Trophoblast cell (in vitro differentiated cells and primary cell): ENCODE measurements around the gene PTGFRN.

Source experiments
- DNase-seq, 2 donors: peaks; one replicate each; pipeline ENCODE4 v3.0.0-alpha.2; 2016
- H2AFZ ChIP-seq: 2 replicates; pipeline ENCODE4 v1.6.1; 2013; ENCODE audit warnings: low read length, moderate library complexity, mild to moderate bottlenecking; ENCODE audit not compliant: insufficient read depth, poor library complexity
- H2AK5ac ChIP-seq: 2 replicates; pipeline ENCODE4 v1.6.1; 2013; ENCODE audit warnings: mild to moderate bottlenecking, low read length
- H2BK120ac ChIP-seq: 2 replicates; pipeline ENCODE4 v1.6.1; 2013; ENCODE audit warnings: low read length, mild to moderate bottlenecking, moderate library complexity; ENCODE audit not compliant: insufficient read depth, poor library complexity
- H2BK12ac ChIP-seq: 2 replicates; pipeline ENCODE4 v1.6.1; 2013; ENCODE audit warnings: mild to moderate bottlenecking, low read length, moderate library complexity
- H2BK5ac ChIP-seq: 2 replicates; pipeline ENCODE4 v1.6.1; 2013; ENCODE audit warnings: low read length, low read depth, moderate library complexity, mild to moderate bottlenecking; ENCODE audit not compliant: poor library complexity
- H3K14ac ChIP-seq: 2 replicates; pipeline ENCODE4 v1.6.1; 2013; ENCODE audit warnings: mild to moderate bottlenecking, low read length
- H3K18ac ChIP-seq: 2 replicates; pipeline ENCODE4 v1.6.1; 2013; ENCODE audit warnings: mild to moderate bottlenecking, low read length
- H3K23ac ChIP-seq: 2 replicates; pipeline ENCODE4 v1.6.1; 2013; ENCODE audit warnings: low read length
- H3K27ac ChIP-seq: 2 replicates; pipeline ENCODE4 v1.5.1; 2013; ENCODE audit warnings: low read depth, mild to moderate bottlenecking, inconsistent platforms, low read length, moderate library complexity
- H3K27me3 ChIP-seq: 2 replicates; pipeline ENCODE4 v1.6.1; 2013; ENCODE audit warnings: inconsistent platforms, mild to moderate bottlenecking, low read length, moderate library complexity; ENCODE audit not compliant: insufficient read depth
- H3K36me3 ChIP-seq, 2 experiments: 1 replicate in 1 of 2; 2 replicates in 1 of 2; pipeline ENCODE4 v1.6.1; 2013; ENCODE audit warnings: low read length in 2 of 2, mild to moderate bottlenecking in 2 of 2, moderate library complexity in 1 of 2; ENCODE audit not compliant: insufficient read depth in 2 of 2, control insufficient read depth in 1 of 2
- H3K4ac ChIP-seq: 2 replicates; pipeline ENCODE4 v1.6.1; 2013; ENCODE audit warnings: low read depth, mild to moderate bottlenecking, low read length, moderate library complexity
- H3K4me1 ChIP-seq, 2 experiments: 1 replicate in 1 of 2; 2 replicates in 1 of 2; pipeline ENCODE4 v1.6.1; 2013; ENCODE audit warnings: low read length in 2 of 2, mild to moderate bottlenecking in 2 of 2, moderate library complexity in 1 of 2; ENCODE audit not compliant: insufficient read depth in 2 of 2, control insufficient read depth in 1 of 2
- H3K4me2 ChIP-seq: 2 replicates; pipeline ENCODE4 v1.6.1; 2013; ENCODE audit warnings: inconsistent platforms, mild to moderate bottlenecking, low read length, moderate library complexity
- H3K4me3 ChIP-seq: 2 replicates; pipeline ENCODE4 v1.5.1; 2013; ENCODE audit warnings: mild to moderate bottlenecking, low read depth, low read length, inconsistent platforms
- H3K79me1 ChIP-seq: one replicate; pipeline ENCODE4 v1.6.1; 2013; ENCODE audit warnings: low read length
- H3K79me2 ChIP-seq: 2 replicates; pipeline ENCODE4 v1.6.1; 2013; ENCODE audit warnings: low read length, mild to moderate bottlenecking; ENCODE audit not compliant: control insufficient read depth, insufficient read depth, poor library complexity
- H3K9ac ChIP-seq: 2 replicates; pipeline ENCODE4 v1.6.1; 2013; ENCODE audit warnings: mild to moderate bottlenecking, low read length
- H3K9me3 ChIP-seq: 2 replicates; pipeline ENCODE4 v1.6.1; 2013; ENCODE audit warnings: low read depth, mild to moderate bottlenecking, control low read depth, inconsistent platforms, low read length; ENCODE audit not compliant: insufficient read depth
- H4K12ac ChIP-seq: 2 replicates; pipeline ENCODE4 v1.6.1; 2013; ENCODE audit warnings: low read depth, mild to moderate bottlenecking, low read length, moderate library complexity
- H4K8ac ChIP-seq: 2 replicates; pipeline ENCODE4 v1.6.1; 2013; ENCODE audit warnings: low read depth, mild to moderate bottlenecking, low read length, moderate library complexity
- H4K91ac ChIP-seq: one replicate; pipeline ENCODE4 v1.6.1; 2013; ENCODE audit warnings: low read depth, mild to moderate bottlenecking, low read length, moderate library complexity
- WGBS: extraction: QIAGEN DNeasy Blood & Tissue Kit; methylation state at CpG from one replicate; pipeline ENCODE4 v1.1.7; 2013; ENCODE audit warnings: missing lambda C conversion rate; ENCODE audit not compliant: insufficient read length, insufficient coverage; ENCODE audit errors: extremely low coverage; 5-methylcytosine and 5-hydroxymethylcytosine counted together

PTGFRN gene

GRCh38 chr1:116962987-116963639 lies 53.4 kb downstream of the PTGFRN start:
- Histone ChIP-seq H2BK12ac (no peak overlapping the region), H3K4ac (no peak overlapping the region), H3K79me2 (no peaks in the 10 kb centered on the region), H4K12ac (no peak overlapping the region), H3K36me3 (peaks cover 20 to 42% of the 10 kb centered on the region in 2 experiments), H3K27ac (no peak overlapping the region), H3K4me3 (no peak overlapping the region), H3K4me2 (no peak overlapping the region), H3K79me1 (no peaks in the 10 kb centered on the region), H3K9me3 (peaks cover 2% of the 10 kb centered on the region), H3K14ac (no peak overlapping the region), H2BK5ac (no peak overlapping the region), H2AFZ (no peak overlapping the region), H4K91ac (no peak overlapping the region), H3K9ac (no peak overlapping the region), H3K18ac (no peak overlapping the region), H3K23ac (no peak overlapping the region), H3K4me1 (peaks cover 0 to 1% of the 10 kb centered on the region in 2 experiments), H3K27me3 (no peaks in the 10 kb centered on the region), H4K8ac (no peak overlapping the region), H2AK5ac (no peak overlapping the region), H2BK120ac (no peak overlapping the region)
- no peak for DNase-seq
- WGBS = no CpG with 5 or more reads among the region's 4 CpGs

- no peak overlapping the region for H3K23ac ChIP-seq
- H2AFZ ChIP-seq = no peak overlapping the region
- no peak overlapping the region for H4K91ac ChIP-seq
- H2BK120ac ChIP-seq = no peak overlapping the region
- H4K12ac ChIP-seq = no peak overlapping the region
- H3K79me1 ChIP-seq = no peaks in the 10 kb centered on the region
- H3K4me1 ChIP-seq = peaks cover 0 to under 1% of the 10 kb centered on the region in 2 experiments
- no peak overlapping the region for H3K4ac ChIP-seq
- H2AK5ac ChIP-seq = no peak overlapping the region
- no peaks in the 10 kb centered on the region for H3K27me3 ChIP-seq
- H2BK12ac ChIP-seq = no peak overlapping the region
- H3K4me2 ChIP-seq = no peak overlapping the region
- H3K36me3 ChIP-seq = peaks cover 12 to 27% of the 10 kb centered on the region in 2 experiments
- no peak overlapping the region for H3K18ac ChIP-seq
- H3K4me3 ChIP-seq = no peak overlapping the region
- no peak overlapping the region for H2BK5ac ChIP-seq
- H3K9me3 ChIP-seq = no peaks in the 10 kb centered on the region
- H3K9ac ChIP-seq = no peak overlapping the region
- H4K8ac ChIP-seq = no peak overlapping the region
- H3K27ac ChIP-seq = no peak overlapping the region
- H3K79me2 ChIP-seq = no peaks in the 10 kb centered on the region
- no CpG with 5 or more reads among the region's 11 CpGs for WGBS
- DNase-seq = no peak
- no peak overlapping the region for H3K14ac ChIP-seq
Observed at GRCh38 chr1:116966791-116967190, 57.1 kb downstream of the PTGFRN start.

- Histone ChIP-seq H2AK5ac (no peak overlapping the region), H3K9me3 (no peaks in the 10 kb centered on the region), H3K23ac (no peak overlapping the region), H4K91ac (no peak overlapping the region), H2BK5ac (no peak overlapping the region), H3K14ac (no peak overlapping the region), H3K18ac (no peak overlapping the region), H3K79me2 (no peaks in the 10 kb centered on the region), H3K4me1 (peaks cover 0 to 2% of the 10 kb centered on the region in 2 experiments), H3K79me1 (no peaks in the 10 kb centered on the region), H3K4me3 (no peak overlapping the region), H3K4ac (no peak overlapping the region), H2AFZ (no peak overlapping the region), H3K4me2 (no peak overlapping the region), H3K27ac (no peak overlapping the region), H3K27me3 (no peaks in the 10 kb centered on the region), H2BK12ac (no peak overlapping the region), H2BK120ac (no peak overlapping the region), H3K9ac (no peak overlapping the region), H3K36me3 (peaks cover 6 to 14% of the 10 kb centered on the region in 2 experiments), H4K12ac (no peak overlapping the region), H4K8ac (no peak overlapping the region)
- DNase-seq = no peak
- no CpG with 5 or more reads among the region's 3 CpGs for WGBS
Observed at GRCh38 chr1:116968724-116969123, 59.0 kb downstream of the PTGFRN start.

- no peak overlapping the region for H4K8ac ChIP-seq
- H3K79me1 ChIP-seq = no peaks in the 10 kb centered on the region
- no peak overlapping the region for H3K4me3 ChIP-seq
- H3K27me3 ChIP-seq = no peaks in the 10 kb centered on the region
- H3K79me2 ChIP-seq = no peaks in the 10 kb centered on the region
- no peak overlapping the region for H3K18ac ChIP-seq
- H3K27ac ChIP-seq = no peak overlapping the region
- H3K9me3 ChIP-seq = peaks cover 8% of the 10 kb centered on the region
- no peak overlapping the region for H2AK5ac ChIP-seq
- no CpG with 5 or more reads among the region's 4 CpGs for WGBS
- H2BK5ac ChIP-seq = no peak overlapping the region
- no peak overlapping the region for H4K91ac ChIP-seq
- no peak for DNase-seq
- H3K4ac ChIP-seq = no peak overlapping the region
- no peak overlapping the region for H2BK12ac ChIP-seq
- H3K4me1 ChIP-seq = peaks cover 0 to 2% of the 10 kb centered on the region in 2 experiments
- H3K23ac ChIP-seq = no peak overlapping the region
- H3K14ac ChIP-seq = no peak overlapping the region
- H4K12ac ChIP-seq = no peak overlapping the region
- peaks cover 14 to 20% of the 10 kb centered on the region in 2 experiments for H3K36me3 ChIP-seq
- no peak overlapping the region for H3K9ac ChIP-seq
- H3K4me2 ChIP-seq = no peak overlapping the region
- H2BK120ac ChIP-seq = no peak overlapping the region
- no peak overlapping the region for H2AFZ ChIP-seq
Observed at GRCh38 chr1:116971258-116971860, 61.6 kb downstream of the PTGFRN start.
